SK-N-SH (cell line): ENCODE data around the gene TRPM1. TPM values are rescaled to one million over a fixed set of nuclear protein-coding genes. Genes with fewer than 3 reads are reported as not detected.

ENCODE experiments used
- CTCF ChIA-PET: fragments of 300-600, 350-600 bp; formaldehyde crosslinking; extraction: SDS; loops from one replicate; lab custom pipeline; 2021; lab: Yijun Ruan, JAX
- POLR2A ChIA-PET: fragments of 350-600 bp; sonication (Branson Sonifier 250); formaldehyde crosslinking; extraction: SDS; loops from one replicate; lab custom pipeline; 2020; ENCODE audit warnings: antibody characterized with exemption, inconsistent platforms; lab: Yijun Ruan, JAX
- DNase-seq: peaks from one replicate; pipeline ENCODE4 v3.0.0; 2012
- H2AFZ ChIP-seq: fragments of 200-600 bp; sonication (generic); 2 replicates; pipeline ENCODE4 v1.8.1; 2016; ENCODE audit warnings: antibody characterized with exemption, mild to moderate bottlenecking, low read depth
- H3F3A ChIP-seq: fragments of 200-600 bp; sonication (generic); replicated peaks from 2 replicates; pipeline ENCODE3; 2016; ENCODE audit warnings: antibody characterized with exemption, mild to moderate bottlenecking; ENCODE audit not compliant: insufficient read depth
- H3K27ac ChIP-seq, 2 experiments: fragments of 200-500 bp in 1 of 2; fragments of 200-600 bp in 1 of 2; sonication (Bioruptor generic) in 1 of 2; sonication (generic), shearing (Covaris generic) in 1 of 2; 2 replicates each; pipeline versions ENCODE4 v1.5.1 to v1.6.1; 2014 to 2016; ENCODE audit warnings: low read depth in 2 of 2, inconsistent platforms in 1 of 2, low read length in 1 of 2, mild to moderate bottlenecking in 1 of 2, mixed read lengths in 1 of 2
- H3K27me3 ChIP-seq: fragments of 200-600 bp; sonication (generic), shearing (Covaris generic); 2 replicates; pipeline ENCODE4 v1.6.1; 2016; ENCODE audit warnings: mixed run types; ENCODE audit not compliant: insufficient read depth
- H3K36me3 ChIP-seq, 2 experiments: fragments of 200-500 bp in 1 of 2; fragments of 200-600 bp in 1 of 2; sonication (Bioruptor generic) in 1 of 2; sonication (generic) in 1 of 2; replicated peaks in 1 of 2; 2 replicates each; pipeline versions ENCODE3 to v1.5.1; 2014 to 2016; ENCODE audit warnings: low read length in 1 of 2, mild to moderate bottlenecking in 1 of 2; ENCODE audit not compliant: insufficient read depth in 2 of 2, control insufficient read depth in 1 of 2
- H3K4me1 ChIP-seq, 2 experiments: fragments of 200-500 bp in 1 of 2; fragments of 200-600 bp in 1 of 2; sonication (Bioruptor generic) in 1 of 2; sonication (generic), shearing (Covaris generic) in 1 of 2; 2 replicates each; pipeline versions ENCODE4 v1.5.1 to v1.6.1; 2014 to 2016; ENCODE audit warnings: low read depth in 1 of 2, low read length in 1 of 2, mixed run types in 1 of 2; ENCODE audit not compliant: insufficient read depth in 2 of 2, control insufficient read depth in 1 of 2
- H3K4me2 ChIP-seq: fragments of 200-600 bp; sonication (generic), shearing (Covaris generic); 2 replicates; pipeline ENCODE4 v1.6.1; 2017; ENCODE audit warnings: mixed run types
- H3K4me3 ChIP-seq, 2 experiments: fragments of 200-500 bp in 1 of 2; fragments of 200-600 bp in 1 of 2; sonication (Bioruptor generic) in 1 of 2; sonication (generic), shearing (Covaris generic) in 1 of 2; 2 replicates each; pipeline versions ENCODE4 v1.5.1 to v1.8.1; 2014 to 2016; ENCODE audit warnings: low read depth in 2 of 2, inconsistent platforms in 1 of 2, low read length in 1 of 2, mild to moderate bottlenecking in 1 of 2, mixed read lengths in 1 of 2, moderate library complexity in 1 of 2
- H3K79me2 ChIP-seq: fragments of 200-600 bp; sonication (generic); 2 replicates; pipeline ENCODE4 v1.8.1; 2017; ENCODE audit warnings: mild to moderate bottlenecking; ENCODE audit not compliant: insufficient read depth
- H3K9ac ChIP-seq: fragments of 200-600 bp; sonication (generic); 2 replicates; pipeline ENCODE4 v1.6.1; 2017; ENCODE audit warnings: mixed run types
- H3K9me2 ChIP-seq: fragments of 200-600 bp; sonication (generic); 2 replicates; pipeline ENCODE4 v1.6.1; 2017; ENCODE audit warnings: mixed run types
- H3K9me3 ChIP-seq: fragments of 200-600 bp; sonication (generic); 2 replicates; pipeline ENCODE4 v1.6.1; 2017; ENCODE audit warnings: mixed run types, mild to moderate bottlenecking, moderate library complexity
- H4K20me1 ChIP-seq: fragments of 200-600 bp; sonication (generic); 2 replicates; pipeline ENCODE4 v1.6.1; 2017; ENCODE audit warnings: mild to moderate bottlenecking, mixed run types; ENCODE audit not compliant: insufficient read depth
- CHD2 ChIP-seq: fragments of 150-350 bp; IDR thresholded peaks from 2 replicates; pipeline ENCODE4 v1.6.1; 2018; ENCODE audit warnings: low read length; ENCODE audit not compliant: partially characterized antibody
- CTCF ChIP-seq: fragments of 200-600 bp; sonication (generic); IDR thresholded peaks from 2 replicates; pipeline ENCODE4 v1.6.1; 2017; ENCODE audit warnings: antibody characterized with exemption, mild to moderate bottlenecking, moderate library complexity
- ELF1 ChIP-seq: IDR thresholded peaks from 2 replicates; pipeline ENCODE4 v1.4.0; 2012
- EP300 ChIP-seq, 2 experiments: IDR thresholded peaks; 2 replicates each; pipeline versions ENCODE4 v1.4.0 to v1.6.1; 2012; ENCODE audit warnings: borderline replicate concordance in 1 of 2, low read depth in 1 of 2, low read length in 1 of 2
- FOXM1 ChIP-seq: IDR thresholded peaks from 2 replicates; pipeline ENCODE4 v1.4.0; 2012; ENCODE audit warnings: low read depth, mild to moderate bottlenecking
- GABPA ChIP-seq: IDR thresholded peaks from 2 replicates; pipeline ENCODE4 v1.4.0; 2012; ENCODE audit warnings: low read depth, mild to moderate bottlenecking
- IRF3 ChIP-seq: fragments of 150-350 bp; IDR thresholded peaks from 2 replicates; pipeline ENCODE4 v1.6.1; 2016; ENCODE audit warnings: mild to moderate bottlenecking, low read depth, low read length
- JUND ChIP-seq: IDR thresholded peaks from 2 replicates; pipeline ENCODE4 v1.4.0; 2012
- MXI1 ChIP-seq: IDR thresholded peaks from 2 replicates; pipeline ENCODE4 v1.6.1; 2012; ENCODE audit warnings: mild to moderate bottlenecking, low read depth, low read length, improper control_type of control experiment
- NFIC ChIP-seq: IDR thresholded peaks from 2 replicates; pipeline ENCODE4 v1.4.0; 2012; ENCODE audit warnings: borderline replicate concordance
- RCOR1 ChIP-seq: fragments of 150-350 bp; IDR thresholded peaks from 2 replicates; pipeline ENCODE4 v1.6.1; 2017; ENCODE audit warnings: antibody characterized with exemption, low read length
- RXRA ChIP-seq: IDR thresholded peaks from 2 replicates; pipeline ENCODE4 v1.4.0; 2012; ENCODE audit warnings: low read depth, mild to moderate bottlenecking, borderline replicate concordance
- SIN3A ChIP-seq: IDR thresholded peaks from 2 replicates; pipeline ENCODE4 v1.6.1; 2012; ENCODE audit warnings: low read depth, mild to moderate bottlenecking, low read length, moderate library complexity, borderline replicate concordance
- SMC3 ChIP-seq: IDR thresholded peaks from 2 replicates; pipeline ENCODE4 v1.6.1; 2012; ENCODE audit warnings: low read depth, low read length, improper control_type of control experiment
- TAF1 ChIP-seq: IDR thresholded peaks from 2 replicates; pipeline ENCODE4 v1.6.1; 2012; ENCODE audit warnings: low read depth, mild to moderate bottlenecking, low read length, moderate library complexity, borderline replicate concordance
- TEAD4 ChIP-seq: IDR thresholded peaks from 2 replicates; pipeline ENCODE4 v1.4.0; 2012; ENCODE audit warnings: mild to moderate bottlenecking, borderline replicate concordance; ENCODE audit not compliant: insufficient read depth
- YY1 ChIP-seq: IDR thresholded peaks from 2 replicates; pipeline ENCODE4 v1.4.0; 2012; ENCODE audit warnings: low read depth, mild to moderate bottlenecking
- WGBS: methylation state at CpG from one replicate; pipeline ENCODE4 v1.1.6; 2017; ENCODE audit warnings: low lambda C conversion rate; 5-methylcytosine and 5-hydroxymethylcytosine counted together
- polyA plus RNA-seq, 3 experiments: library from polyadenylated mRNA; depleted of rRNA; stranded (reverse); fragments of >200 nt; gene quantifications; 2 replicates each; pipeline ENCODE4 v1.2.3, GENCODE V29; 2012

The TRPM1 gene
- polyA plus RNA-seq, 1 of the 3 experiments (the other 2 are of a cell fraction): not detected

GRCh38 chr15:31136607-31137328 lies 35.2 kb upstream of the TRPM1 start:
- no peak for TF ChIP-seq FOXM1
- TF ChIP-seq RCOR1: no peak
- TF ChIP-seq ELF1: no peak
- TF ChIP-seq CTCF: no peak
- TF ChIP-seq TEAD4: no peak
- TF ChIP-seq TAF1: no peak
- TF ChIP-seq EP300 (IDR thresholded peaks at IDR 0.05; ENCODE audit: borderline replicate concordance in 1 of 2, low read depth in 1 of 2, low read length in 1 of 2): no peak
- no peak for TF ChIP-seq CHD2
- 52% methylated on average over 6 of the region's 6 CpGs for WGBS
- Histone ChIP-seq H3K27ac (no peak overlapping the region), H3K79me2 (no peaks in the 10 kb centered on the region), H3K9ac (no peak overlapping the region), H3F3A (no peaks in the 10 kb centered on the region), H4K20me1 (no peaks in the 10 kb centered on the region), H3K4me2 (no peak overlapping the region), H3K4me1 (no peaks in the 10 kb centered on the region), H3K27me3 (peaks cover 3% of the 10 kb centered on the region; the same call in 1 of the 2 replicates), H2AFZ (no peak overlapping the region), H3K36me3 (no peaks in the 10 kb centered on the region), H3K9me2 (no peaks in the 10 kb centered on the region), H3K4me3 (no peak overlapping the region), H3K9me3 (no peaks in the 10 kb centered on the region)
- DNase-seq: no peak
- CTCF ChIA-PET: interaction anchor here (4.6 kb wide), 1 partner anchor 8 kb away, joined by 32 read pairs; no protein-coding TSS in a partner anchor
- POLR2A ChIA-PET: no interaction called here

GRCh38 chr15:31136016-31136415 lies 34.5 kb upstream of the TRPM1 start:
- TF ChIP-seq RXRA: no peak
- TF ChIP-seq CHD2: no peak
- TF ChIP-seq YY1: no peak
- TF ChIP-seq SIN3A: no peak
- TF ChIP-seq GABPA: no peak
- TF ChIP-seq CTCF: no peak
- no peak for TF ChIP-seq RCOR1
- TF ChIP-seq ELF1: no peak
- no peak for TF ChIP-seq SMC3
- TF ChIP-seq JUND: no peak
- TF ChIP-seq NFIC: no peak
- TF ChIP-seq IRF3: no peak
- TF ChIP-seq MXI1: no peak
- H3K9ac ChIP-seq: no peak overlapping the region
- no peaks in the 10 kb centered on the region for H3K79me2 ChIP-seq
- no peaks in the 10 kb centered on the region for H3K9me2 ChIP-seq
- no peaks in the 10 kb centered on the region for H3F3A ChIP-seq
- no peaks in the 10 kb centered on the region for H3K36me3 ChIP-seq
- no peaks in the 10 kb centered on the region for H3K4me1 ChIP-seq
- H3K27ac ChIP-seq: no peak overlapping the region
- H3K4me3 ChIP-seq: no peak overlapping the region
- H3K9me3 ChIP-seq: no peaks in the 10 kb centered on the region
- no peaks in the 10 kb centered on the region for H4K20me1 ChIP-seq
- H3K27me3 ChIP-seq: no peaks in the 10 kb centered on the region; the same call in 1 of the 2 replicates
- DNase-seq: no peak
- no peak overlapping the region for H2AFZ ChIP-seq
- H3K4me2 ChIP-seq: no peak overlapping the region
- 76% methylated on average over 9 of the region's 9 CpGs for WGBS
- ChIA-PET POLR2A (no interaction called here), CTCF (no interaction called here)
